Prostate gland (tissue), 2 donors: Measurements from ENCODE around the gene STUM.

Source experiments
- CTCF ChIP-seq, 4 experiments: fragments of 200-600 bp in 2 of 4; fragments of 450-650 bp in 2 of 4; sonication (generic) in 2 of 4; IDR thresholded peaks; 1 replicate in 3 of 4; 2 replicates in 1 of 4; pipeline ENCODE4 v1.5.1; 2016 to 2019; ENCODE audit warnings: antibody characterized with exemption in 4 of 4, mild to moderate bottlenecking in 2 of 4, moderate library complexity in 2 of 4
- POLR2A ChIP-seq: fragments of 450-650 bp; IDR thresholded peaks from one replicate; pipeline ENCODE4 v1.6.1; 2016; ENCODE audit warnings: antibody characterized with exemption, mild to moderate bottlenecking
- POLR2AphosphoS5 ChIP-seq: sonication (generic); formaldehyde crosslinking; IDR thresholded peaks from one replicate; pipeline ENCODE4 v1.6.1; 2017; ENCODE audit warnings: antibody characterized with exemption

GRCh38 chr1:226580625-226581270, 32.2 kb downstream of the STUM start:
- TF ChIP-seq CTCF (IDR thresholded peaks at IDR 0.05): no peak
- TF ChIP-seq POLR2A: no peak
- TF ChIP-seq POLR2AphosphoS5: no peak
